Hepatocyte (in vitro differentiated cells): ENCODE results near the gene SLC46A2. TPM values are rescaled to one million over a fixed set of nuclear protein-coding genes. Genes with fewer than 3 reads are reported as not detected.
A peak's percentile ranks its signal among the peaks of the same experiment; 100 is the strongest.

Experiments used
- DNase-seq: peaks from one replicate; pipeline ENCODE4 v3.0.0-alpha.2; 2016; ENCODE audit warnings: low spot score
- H2AFZ ChIP-seq: fragments of 200-600 bp; sonication (generic); 2 replicates; pipeline ENCODE4 v1.6.0; 2016; ENCODE audit warnings: antibody characterized with exemption, mild to moderate bottlenecking
- H3K27ac ChIP-seq: fragments of 200-600 bp; sonication (generic); 2 replicates; pipeline ENCODE4 v1.5.1; 2016; ENCODE audit warnings: mild to moderate bottlenecking
- H3K27me3 ChIP-seq: fragments of 200-600 bp; sonication (generic); 2 replicates; pipeline ENCODE4 v1.6.1; 2016
- H3K36me3 ChIP-seq: fragments of 200-600 bp; sonication (generic); replicated peaks from 2 replicates; pipeline ENCODE4 v1.5.1; 2016; ENCODE audit warnings: low read depth; ENCODE audit not compliant: insufficient read depth
- H3K4me1 ChIP-seq: fragments of 200-600 bp; sonication (generic); 2 replicates; pipeline ENCODE4 v1.5.1; 2016; ENCODE audit warnings: mild to moderate bottlenecking, moderate library complexity; ENCODE audit not compliant: insufficient read depth
- H3K4me2 ChIP-seq: fragments of 200-600 bp; sonication (generic); 2 replicates; pipeline ENCODE4 v1.6.0; 2016
- H3K4me3 ChIP-seq: fragments of 200-600 bp; sonication (generic); 2 replicates; pipeline ENCODE4 v1.5.1; 2016; ENCODE audit warnings: mild to moderate bottlenecking
- H3K79me2 ChIP-seq: fragments of 200-600 bp; sonication (generic); 2 replicates; pipeline ENCODE4 v1.6.0; 2017; ENCODE audit warnings: mild to moderate bottlenecking
- H3K9me2 ChIP-seq: fragments of 200-600 bp; sonication (generic); replicated peaks from 2 replicates; pipeline ENCODE4 v1.6.0; 2017; ENCODE audit warnings: mild to moderate bottlenecking; ENCODE audit not compliant: insufficient read depth
- H3K9me3 ChIP-seq: fragments of 200-600 bp; sonication (generic); 2 replicates; pipeline ENCODE4 v1.5.1; 2016; ENCODE audit warnings: low read depth, mild to moderate bottlenecking
- H4K20me1 ChIP-seq: fragments of 200-600 bp; sonication (generic); 2 replicates; pipeline ENCODE4 v1.6.0; 2016; ENCODE audit warnings: mild to moderate bottlenecking; ENCODE audit not compliant: insufficient read depth, poor library complexity, severe bottlenecking
- EZH2 ChIP-seq: fragments of 200-600 bp; sonication (generic); IDR thresholded peaks from 2 replicates; pipeline ENCODE4 v1.6.1; 2016; ENCODE audit warnings: antibody characterized with exemption, mild to moderate bottlenecking, borderline replicate concordance
- EZH2phosphoT487 ChIP-seq: fragments of 200-600 bp; sonication (generic); IDR thresholded peaks from one replicate; pipeline ENCODE4 v1.6.1; 2018; ENCODE audit warnings: antibody characterized with exemption, mild to moderate bottlenecking, low read depth, moderate library complexity; ENCODE audit not compliant: unreplicated experiment, severe bottlenecking
- WGBS: methylation state at CpG from one replicate; pipeline ENCODE4 v1.1.6; 2016; ENCODE audit warnings: low lambda C conversion rate; ENCODE audit errors: missing lambda C conversion rate; 5-methylcytosine and 5-hydroxymethylcytosine counted together
- polyA plus RNA-seq: library from polyadenylated mRNA; unstranded; fragments of >200 nt; fragmentation: Nextera tagmentation; extraction: Ambion mirVana; gene quantifications from 2 replicates; pipeline ENCODE4 v1.2.1, GENCODE V29; 2016
- total RNA-seq: library from RNA; depleted of rRNA; stranded (reverse); fragments of >200 nt; gene quantifications from 2 replicates; pipeline ENCODE4 v1.2.3, GENCODE V29; 2014
- TF ChIP-seq, protein P1 (sequence below): fragments of 200-600 bp; sonication (generic); IDR thresholded peaks from 2 replicates; pipeline ENCODE4 v1.5.1; 2016; ENCODE audit warnings: antibody characterized with exemption, mild to moderate bottlenecking; ENCODE audit not compliant: poor library complexity

SLC46A2 gene
- total and polyA plus RNA-seq, 2 experiments from 2014 or later, result not detected

DNA sequence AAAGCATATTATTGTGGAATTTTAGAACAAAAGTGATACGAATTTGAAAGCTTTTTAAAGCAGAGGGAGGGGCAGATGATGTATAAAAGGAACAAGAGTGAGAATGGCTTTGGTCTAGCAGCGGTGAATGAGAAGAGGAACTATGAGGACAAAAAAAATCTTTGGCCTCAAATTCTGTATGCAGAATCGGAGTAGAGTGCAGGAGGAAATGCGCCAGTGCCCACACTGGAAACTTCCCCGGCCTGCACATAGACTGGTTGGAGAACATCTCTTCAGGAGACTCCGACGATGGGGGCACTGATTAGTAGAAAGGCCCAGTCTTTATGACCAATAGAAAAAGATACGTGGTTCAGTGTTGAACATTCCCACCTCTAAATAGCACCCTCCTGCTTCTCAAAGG lies 51.3 kb downstream of the SLC46A2 start:
- H3K79me2 ChIP-seq, result no peaks in the 10 kb centered on the region
- H3K4me2 ChIP-seq, result no peak overlapping the region
- H3K27me3 ChIP-seq, result no peaks in the 10 kb centered on the region
- no peak overlapping the region for H3K27ac ChIP-seq
- H3K36me3 ChIP-seq, result peaks cover 10% of the 10 kb centered on the region
- H3K4me1 ChIP-seq, result peaks cover 17% of the 10 kb centered on the region
- TF ChIP-seq, protein P1, sequence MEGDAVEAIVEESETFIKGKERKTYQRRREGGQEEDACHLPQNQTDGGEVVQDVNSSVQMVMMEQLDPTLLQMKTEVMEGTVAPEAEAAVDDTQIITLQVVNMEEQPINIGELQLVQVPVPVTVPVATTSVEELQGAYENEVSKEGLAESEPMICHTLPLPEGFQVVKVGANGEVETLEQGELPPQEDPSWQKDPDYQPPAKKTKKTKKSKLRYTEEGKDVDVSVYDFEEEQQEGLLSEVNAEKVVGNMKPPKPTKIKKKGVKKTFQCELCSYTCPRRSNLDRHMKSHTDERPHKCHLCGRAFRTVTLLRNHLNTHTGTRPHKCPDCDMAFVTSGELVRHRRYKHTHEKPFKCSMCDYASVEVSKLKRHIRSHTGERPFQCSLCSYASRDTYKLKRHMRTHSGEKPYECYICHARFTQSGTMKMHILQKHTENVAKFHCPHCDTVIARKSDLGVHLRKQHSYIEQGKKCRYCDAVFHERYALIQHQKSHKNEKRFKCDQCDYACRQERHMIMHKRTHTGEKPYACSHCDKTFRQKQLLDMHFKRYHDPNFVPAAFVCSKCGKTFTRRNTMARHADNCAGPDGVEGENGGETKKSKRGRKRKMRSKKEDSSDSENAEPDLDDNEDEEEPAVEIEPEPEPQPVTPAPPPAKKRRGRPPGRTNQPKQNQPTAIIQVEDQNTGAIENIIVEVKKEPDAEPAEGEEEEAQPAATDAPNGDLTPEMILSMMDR, result no peak
- TF ChIP-seq EZH2 (no peak), EZH2phosphoT487 (no peak)
- H2AFZ ChIP-seq, result no peak overlapping the region
- DNase-seq, result no peak
- no peak overlapping the region for H3K4me3 ChIP-seq
- 96% methylated on average over 8 of the region's 8 CpGs for WGBS
- no peaks in the 10 kb centered on the region for H3K9me3 ChIP-seq
- H4K20me1 ChIP-seq, result no peaks in the 10 kb centered on the region
- no peaks in the 10 kb centered on the region for H3K9me2 ChIP-seq

- Histone ChIP-seq H3K4me1 (peaks cover 17% of the 10 kb centered on the region), H3K27me3 (no peaks in the 10 kb centered on the region), H3K4me3 (no peak overlapping the region), H3K27ac (no peak overlapping the region), H3K36me3 (peaks cover 10% of the 10 kb centered on the region), H4K20me1 (no peaks in the 10 kb centered on the region), H3K79me2 (no peaks in the 10 kb centered on the region), H2AFZ (no peak overlapping the region), H3K9me3 (no peaks in the 10 kb centered on the region), H3K9me2 (no peaks in the 10 kb centered on the region), H3K4me2 (no peak overlapping the region)
- no peak for DNase-seq
- TF ChIP-seq EZH2, result no peak
- no peak for TF ChIP-seq EZH2phosphoT487
- TF ChIP-seq, protein P1, result no peak
- WGBS, result 98% methylated on average over 2 of the region's 2 CpGs
Measured at GRCh38 chr9:112838342-112838741, 52.3 kb downstream of the SLC46A2 start.

DNA sequence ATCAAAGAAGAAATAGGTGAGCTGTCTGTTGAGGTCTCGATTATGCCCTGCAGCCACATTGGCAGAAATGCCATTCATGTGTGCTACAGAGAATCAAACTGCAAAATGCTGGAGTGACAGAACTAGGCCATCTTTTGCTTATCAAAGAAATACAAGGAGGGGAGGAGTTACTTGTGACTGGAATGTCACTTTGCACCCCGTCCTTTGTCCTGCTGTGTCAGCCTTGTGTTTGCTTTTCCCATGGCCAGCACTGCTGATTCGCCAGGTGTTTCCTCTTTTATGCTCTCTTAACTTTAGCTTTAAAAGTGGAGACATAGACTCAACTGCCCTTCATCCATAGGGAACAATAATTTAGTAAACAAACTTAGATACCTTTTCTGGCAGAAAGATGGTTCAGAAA lies 54.3 kb downstream of the SLC46A2 start:
- TF ChIP-seq EZH2phosphoT487 (no peak), EZH2 (no peak)
- TF ChIP-seq, protein P1, result no peak

DNA sequence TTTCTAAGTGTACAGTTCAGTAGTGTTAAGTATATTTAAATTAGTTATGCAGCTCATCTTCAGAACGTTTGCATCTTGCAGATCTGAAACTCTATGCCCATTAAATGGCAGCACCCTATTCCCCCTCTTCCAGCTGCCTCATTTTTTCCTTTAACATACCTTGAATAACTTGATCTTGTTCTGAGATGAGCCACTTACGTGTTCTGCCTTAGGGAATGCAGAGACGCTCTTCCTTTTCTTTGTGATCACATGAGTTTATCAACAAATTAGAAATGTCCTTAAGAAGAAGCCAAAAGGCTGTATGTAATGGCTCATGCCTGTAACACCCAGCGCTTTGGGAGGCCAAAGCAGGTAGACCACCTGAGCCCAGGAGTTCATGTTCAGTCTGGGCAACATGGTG lies 57.6 kb downstream of the SLC46A2 start:
- no peak overlapping the region for H3K4me3 ChIP-seq
- peaks cover 17% of the 10 kb centered on the region for H3K4me1 ChIP-seq
- no peaks in the 10 kb centered on the region for H3K9me2 ChIP-seq

More for the DNA sequence above, 54.3 kb downstream of the SLC46A2 start:
- DNase-seq, result peak; percentile 65
- no peaks in the 10 kb centered on the region for H3K79me2 ChIP-seq
- H3K9me3 ChIP-seq, result no peaks in the 10 kb centered on the region
- peaks cover 10% of the 10 kb centered on the region for H3K36me3 ChIP-seq
- no peak overlapping the region for H3K4me3 ChIP-seq
- no peaks in the 10 kb centered on the region for H3K27me3 ChIP-seq
- H3K4me1 ChIP-seq, result peaks cover 17% of the 10 kb centered on the region
- peak overlapping the region; percentile 52 for H3K4me2 ChIP-seq
- no peaks in the 10 kb centered on the region for H3K9me2 ChIP-seq
- no peaks in the 10 kb centered on the region for H4K20me1 ChIP-seq
- peak overlapping the region; percentile 90 for H3K27ac ChIP-seq
- 72% methylated on average over 3 of the region's 3 CpGs for WGBS
- no peak overlapping the region for H2AFZ ChIP-seq

More for the DNA sequence above, 57.6 kb downstream of the SLC46A2 start:
- Histone ChIP-seq H3K36me3 (no peaks in the 10 kb centered on the region), H3K27me3 (no peaks in the 10 kb centered on the region), H3K27ac (no peak overlapping the region), H4K20me1 (no peaks in the 10 kb centered on the region), H3K79me2 (no peaks in the 10 kb centered on the region), H2AFZ (no peak overlapping the region), H3K9me3 (no peaks in the 10 kb centered on the region), H3K4me2 (no peak overlapping the region)
- WGBS, result 88% methylated on average over 4 of the region's 4 CpGs
- TF ChIP-seq EZH2phosphoT487, result no peak
- no peak for TF ChIP-seq EZH2
- TF ChIP-seq, protein P1, result no peak
- no peak for DNase-seq
